Measurements from ENCODE around the gene TNNC2. TPM values are rescaled to one million over a fixed set of nuclear protein-coding genes. Genes with fewer than 3 reads are reported as not detected.

The TNNC2 gene
- total and polyA plus RNA-seq, 9 of the 15 experiments (the other 6 are each of a cell fraction or from before 2014, with no cell fraction given): not detected

DNA sequence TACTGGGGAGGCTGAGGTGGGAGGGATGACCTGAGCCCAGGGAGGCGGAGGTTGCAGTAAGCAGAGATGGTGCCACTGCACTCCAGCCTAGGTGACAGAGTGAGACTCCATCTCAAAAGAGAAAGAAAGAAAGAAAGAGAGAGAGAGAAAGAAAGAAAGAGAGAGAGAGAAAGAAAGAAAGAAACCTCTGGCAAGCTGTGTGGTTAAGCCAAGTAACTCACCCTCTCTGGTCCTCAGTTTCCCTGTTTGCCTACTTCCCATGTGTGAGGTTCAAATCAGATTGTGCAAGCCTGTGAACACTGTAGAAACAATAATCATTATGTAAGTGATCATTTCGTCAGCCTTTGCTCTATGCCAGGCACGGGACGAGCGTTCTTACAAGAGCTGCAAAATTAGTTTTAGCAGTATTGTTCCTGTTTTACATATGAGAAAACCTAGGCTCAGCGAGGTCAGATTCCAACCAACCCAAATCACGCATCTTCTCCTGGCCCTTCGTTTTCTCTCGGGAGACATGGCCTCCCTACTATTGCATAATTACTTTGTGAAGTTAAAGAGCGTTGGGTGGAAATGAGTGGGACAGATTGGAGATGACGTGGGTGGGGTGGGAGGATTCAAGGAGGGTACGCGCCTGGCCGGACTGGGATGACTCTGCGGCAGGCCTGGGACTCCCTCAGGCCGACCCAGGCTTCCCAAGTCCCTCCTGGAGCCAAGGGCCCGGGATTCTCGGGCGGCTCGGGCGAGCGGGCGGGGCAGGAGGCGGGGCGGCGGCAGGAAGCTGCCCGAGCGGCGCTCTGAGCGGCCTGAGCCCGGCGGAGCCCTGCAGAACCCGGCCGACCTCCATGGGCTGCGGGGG, 6.1 kb upstream of the TNNC2 start, which contains the start of gene SNX21 (continued):
- no peak for TF ChIP-seq ZFP1 (CRISPR knock-in tag; IDR thresholded peaks at IDR 0.05)
- TF ChIP-seq, protein P1, sequence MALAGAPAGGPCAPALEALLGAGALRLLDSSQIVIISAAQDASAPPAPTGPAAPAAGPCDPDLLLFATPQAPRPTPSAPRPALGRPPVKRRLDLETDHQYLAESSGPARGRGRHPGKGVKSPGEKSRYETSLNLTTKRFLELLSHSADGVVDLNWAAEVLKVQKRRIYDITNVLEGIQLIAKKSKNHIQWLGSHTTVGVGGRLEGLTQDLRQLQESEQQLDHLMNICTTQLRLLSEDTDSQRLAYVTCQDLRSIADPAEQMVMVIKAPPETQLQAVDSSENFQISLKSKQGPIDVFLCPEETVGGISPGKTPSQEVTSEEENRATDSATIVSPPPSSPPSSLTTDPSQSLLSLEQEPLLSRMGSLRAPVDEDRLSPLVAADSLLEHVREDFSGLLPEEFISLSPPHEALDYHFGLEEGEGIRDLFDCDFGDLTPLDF (CRISPR knock-in tag; IDR thresholded peaks at IDR 0.05): no peak
- TF ChIP-seq NEUROD1 (IDR thresholded peaks at IDR 0.05; ENCODE audit: borderline replicate concordance, low read depth, low read length, partially characterized antibody): no peak
- no peak for TF ChIP-seq BCOR (IDR thresholded peaks at IDR 0.05)
- TF ChIP-seq FOXK1 (CRISPR knock-in tag; IDR thresholded peaks at IDR 0.05; ENCODE audit: borderline replicate concordance): 0 out of 2 replicates have a peak, but pooled peaks have one; percentile 52

GRCh38 chr20:45832619-45833018, 5.5 kb upstream of the TNNC2 start:
- WGBS (ENCODE audit: insufficient coverage, low coverage, missing lambda C conversion rate): 24% methylated on average over 4 of the region's 4 CpGs
- FAIRE-seq: no peak
- Histone ChIP-seq H3K9me3 (replicated peaks; ENCODE audit: control insufficient read depth, insufficient read depth, low read depth, low read length) (no peaks in the 10 kb centered on the region), H3K79me2 (ENCODE audit: control insufficient read depth, insufficient read depth, low read length) (no peaks in the 10 kb centered on the region), H3K9ac (ENCODE audit: insufficient read depth in 1 of 2, low read depth in 2 of 2, low read length in 2 of 2) (no peak overlapping the region), H4K20me1 (replicated peaks; ENCODE audit: control insufficient read depth, insufficient read depth, low read length) (no peaks in the 10 kb centered on the region), H3K4me2 (ENCODE audit: insufficient read depth, low read length) (no peak overlapping the region), H3K36me3 (ENCODE audit: control insufficient read depth, insufficient read depth, low read length) (no peaks in the 10 kb centered on the region), H3K4me3 (no peak overlapping the region), H3K4me1 (replicated peaks in 1 of 2; ENCODE audit: control insufficient read depth in 2 of 2, insufficient read depth in 2 of 2, low read length in 2 of 2) (peaks cover 32 to 34% of the 10 kb centered on the region in 2 experiments), H3K27ac (ENCODE audit: extremely low read depth, low read depth, low read length) (no peak overlapping the region), H3K9me1 (ENCODE audit: control insufficient read depth, insufficient read depth, low read length) (no peaks in the 10 kb centered on the region), H2AFZ (ENCODE audit: low read depth, low read length) (no peak overlapping the region), H3K27me3 (ENCODE audit: control insufficient read depth in 2 of 2, insufficient read depth in 2 of 2, low read length in 2 of 2) (no peaks in the 10 kb centered on the region)
- CTCF ChIA-PET (ENCODE audit: low intra/inter-chr PET ratio): no interaction called here
- BruUV-seq (replicated peaks): no TSS peak
- intact Hi-C loops (cut with micrococcal nuclease): loop anchor here (10.0 kb wide), 1 partner anchor 52 kb away; the partner anchor contains the start of genes SPATA25 and ZSWIM1
- DNase-seq (ENCODE audit: extremely low read depth in 1 of 4, low spot score in 3 of 4): peak in 1 of 4 experiments; percentile 50
- no peak for TF ChIP-seq FOXA1 (IDR thresholded peaks at IDR 0.05; ENCODE audit: borderline replicate concordance)
- TF ChIP-seq CBFA2T2 (conservative IDR thresholded peaks at IDR 0.05): peak; percentile 67
- peak; percentile 74 for TF ChIP-seq TCF3 (CRISPR knock-in tag; IDR thresholded peaks at IDR 0.05)
- TF ChIP-seq ARID1B (IDR thresholded peaks at IDR 0.05): peak; percentile 63
- TF ChIP-seq SOX6 (IDR thresholded peaks at IDR 0.05): 0 out of 2 replicates have a peak, but pooled peaks have one; percentile 32
- TF ChIP-seq EP300 (IDR thresholded peaks at IDR 0.05; ENCODE audit: low read length): peak; percentile 41; the same call in 1 of the 2 replicates
- no peak for TF ChIP-seq SRSF1 (IDR thresholded peaks at IDR 0.05; ENCODE audit: low read depth, low read length)
- TF ChIP-seq RCOR1 (IDR thresholded peaks at IDR 0.05; ENCODE audit: borderline replicate concordance in 1 of 2, low read depth in 2 of 2, low read length in 2 of 2): peak in 1 of 2 experiments; percentile 77; a peak in 2 of 4 replicates
- peak; percentile 48; the same call in 1 of the 2 replicates for TF ChIP-seq NCOR1 (IDR thresholded peaks at IDR 0.05)
- TF ChIP-seq TAL1 (IDR thresholded peaks at IDR 0.05): peak; percentile 53; the same call in 1 of the 2 replicates
- TF ChIP-seq TEAD4 (IDR thresholded peaks at IDR 0.05; ENCODE audit: low read length): peak; percentile 53; the same call in 1 of the 2 replicates
- no peak for TF ChIP-seq TEAD4 (CRISPR knock-in tag; IDR thresholded peaks at IDR 0.05; ENCODE audit: borderline replicate concordance)
- TF ChIP-seq KDM1A (IDR thresholded peaks at IDR 0.05): peak; percentile 70 to 74
- peak; percentile 37; the same call in 1 of the 2 replicates for TF ChIP-seq KLF16 (IDR thresholded peaks at IDR 0.05)
- TF ChIP-seq STAG1 (CRISPR knock-in tag; IDR thresholded peaks at IDR 0.05; ENCODE audit: borderline replicate concordance): no peak
- peak; percentile 82 for TF ChIP-seq CBFA2T3 (IDR thresholded peaks at IDR 0.05)
- 0 out of 3 replicates have a peak, but pooled peaks have one; percentile 6 for ATAC-seq
- POLR2A ChIA-PET: interaction anchor here (0.9 to 1.6 kb wide), 6 partner anchors 10 to 137 kb away, joined by 3 to 6 read pairs (median 4); partner anchors contain the start of gene PCIF1
- in situ Hi-C loops (cut with MboI): no loop called here

All from K562 (cell line).